K562 (cell line): Measurements from ENCODE around the gene IMPACT. TPM values are rescaled to one million over a fixed set of nuclear protein-coding genes. Genes with fewer than 3 reads are reported as not detected.
A peak's percentile ranks its signal among the peaks of the same experiment; 100 is the strongest.

ENCODE experiments used
- ATF4 ChIP-seq: fragments of 450-650 bp; formaldehyde crosslinking; IDR thresholded peaks from 2 replicates; pipeline ENCODE4 v1.4.0; 2022; ENCODE audit warnings: mild to moderate bottlenecking, moderate library complexity
- BRD4 ChIP-seq: fragments of 200-600 bp; sonication (generic); IDR thresholded peaks from 2 replicates; pipeline ENCODE4 v1.6.1; 2017; ENCODE audit warnings: inconsistent platforms
- CBX1 ChIP-seq: sonication (generic); IDR thresholded peaks from 2 replicates; pipeline ENCODE4 v1.6.1; 2016; ENCODE audit warnings: antibody characterized with exemption, low read depth, mild to moderate bottlenecking
- CCNT2 ChIP-seq: IDR thresholded peaks from 2 replicates; pipeline ENCODE4 v1.6.1; 2011; ENCODE audit warnings: borderline replicate concordance, low read depth, mild to moderate bottlenecking, moderate library complexity, mixed read lengths, low read length; ENCODE audit not compliant: insufficient read length; ENCODE audit errors: extremely low read depth
- ELF1 ChIP-seq: fragments of 200-800 bp; sonication (Bioruptor generic); IDR thresholded peaks from 2 replicates; pipeline ENCODE4 v1.6.1; 2016; ENCODE audit warnings: missing genetic modification characterization, missing compliant biosample characterization
- FIP1L1 ChIP-seq: fragments of 200-400 bp; formaldehyde crosslinking; IDR thresholded peaks from 2 replicates; pipeline ENCODE4 v1.6.1; 2018; ENCODE audit warnings: mild to moderate bottlenecking, low read depth, low read length; ENCODE audit not compliant: poor library complexity, severe bottlenecking
- FOXJ2 ChIP-seq: fragments of 200-800 bp; sonication (Bioruptor generic); IDR thresholded peaks from 2 replicates; pipeline ENCODE4 v1.6.1; 2016; ENCODE audit warnings: missing genetic modification characterization, missing compliant biosample characterization
- HIVEP1 ChIP-seq: fragments of 250-450 bp; sonication (Bioruptor Pico); IDR thresholded peaks from 2 replicates; pipeline ENCODE4 v1.4.0; 2020; ENCODE audit warnings: mild to moderate bottlenecking
- HMG20B ChIP-seq: fragments of 250-450 bp; sonication (Bioruptor Pico); IDR thresholded peaks from 2 replicates; pipeline ENCODE4 v1.5.0; 2021; ENCODE audit warnings: mild to moderate bottlenecking
- MECOM ChIP-seq: fragments of 250-450 bp; sonication (Bioruptor Pico); IDR thresholded peaks from 2 replicates; pipeline ENCODE4 v1.8.0; 2022; ENCODE audit warnings: inconsistent platforms
- NBN ChIP-seq: fragments of 450-650 bp; IDR thresholded peaks from 2 replicates; pipeline ENCODE4 v1.6.1; 2016; ENCODE audit warnings: low read depth, mild to moderate bottlenecking
- NCOA2 ChIP-seq, 2 experiments: fragments of 450-650 bp; IDR thresholded peaks; 2 replicates each; pipeline ENCODE4 v1.6.1; 2018; ENCODE audit warnings: mild to moderate bottlenecking in 2 of 2, moderate library complexity in 1 of 2; ENCODE audit not compliant: partially characterized antibody in 2 of 2
- PHF20 ChIP-seq: fragments of 450-650 bp; IDR thresholded peaks from 2 replicates; pipeline ENCODE4 v1.6.1; 2018; ENCODE audit not compliant: partially characterized antibody
- POLR2H ChIP-seq: IDR thresholded peaks from 2 replicates; pipeline ENCODE4 v1.6.1; 2016; ENCODE audit warnings: missing genetic modification characterization, low read depth, mild to moderate bottlenecking, control low read depth, missing compliant biosample characterization, moderate library complexity
- PTRF ChIP-seq: fragments of 450-650 bp; IDR thresholded peaks from 2 replicates; pipeline ENCODE4 v1.6.1; 2016; ENCODE audit warnings: mild to moderate bottlenecking, missing genetic modification characterization, missing compliant biosample characterization
- SMARCA5 ChIP-seq: fragments of 450-650 bp; IDR thresholded peaks from 2 replicates; pipeline ENCODE4 v1.6.1; 2016
- SRF ChIP-seq, 2 experiments: fragments of 250-450, 450-650 bp in 1 of 2; sonication (Bioruptor Pico) in 1 of 2; sonication (generic) in 1 of 2; formaldehyde crosslinking; IDR thresholded peaks; 2 replicates each; pipeline versions ENCODE4 v1.5.0 to v1.5.1; 2020 to 2022; ENCODE audit warnings: mild to moderate bottlenecking in 1 of 2, missing genetic modification reagents in 1 of 2
- TEAD1 ChIP-seq, 2 experiments: fragments of 450-650 bp in 1 of 2; sonication (generic) in 1 of 2; formaldehyde crosslinking; IDR thresholded peaks; 2 replicates each; pipeline versions ENCODE4 v1.4.0 to v1.8.0; 2020 to 2022; ENCODE audit warnings: mild to moderate bottlenecking in 2 of 2, missing genetic modification reagents in 1 of 2
- TFAP4 ChIP-seq: sonication (generic); formaldehyde crosslinking; IDR thresholded peaks from 2 replicates; pipeline ENCODE4 v1.8.0; 2022; ENCODE audit warnings: missing genetic modification reagents, mild to moderate bottlenecking, moderate library complexity, borderline replicate concordance
- ZKSCAN3 ChIP-seq: fragments of 250-450 bp; sonication (Bioruptor Pico); IDR thresholded peaks from 2 replicates; pipeline ENCODE4 v1.4.0; 2020
- ZNF175 ChIP-seq: fragments of 200-800 bp; sonication (Bioruptor generic); IDR thresholded peaks from 2 replicates; pipeline ENCODE4 v1.6.1; 2016; ENCODE audit warnings: low read depth, mild to moderate bottlenecking, missing genetic modification characterization, missing compliant biosample characterization
- ZNF408 ChIP-seq: fragments of 250-450 bp; sonication (Bioruptor Pico); IDR thresholded peaks from 2 replicates; pipeline ENCODE4 v1.4.0; 2020; ENCODE audit warnings: low read depth, mild to moderate bottlenecking, moderate library complexity
- ZNF584 ChIP-seq: fragments of 200-800 bp; sonication (Bioruptor generic); IDR thresholded peaks from 2 replicates; pipeline ENCODE4 v1.6.1; 2016; ENCODE audit warnings: low read depth, mild to moderate bottlenecking, missing genetic modification characterization, missing compliant biosample characterization
- ZNF699 ChIP-seq: fragments of 250-450 bp; sonication (Bioruptor Pico); IDR thresholded peaks from 2 replicates; pipeline ENCODE4 v1.8.0; 2021; ENCODE audit warnings: mild to moderate bottlenecking, moderate library complexity; ENCODE audit not compliant: insufficient replicate concordance
- polyA plus RNA-seq, 8 experiments: library from polyadenylated mRNA; depleted of rRNA in 4 of 8; stranded (reverse) in 5 of 8; unstranded in 3 of 8; fragments of >200 nt; fragmentation: Nextera tagmentation in 2 of 8; fragmentation: Illumina TruSeq in 1 of 8; extraction: Ambion mirVana in 2 of 8; extraction: Trizol in 1 of 8; gene quantifications; 2 replicates each; pipeline versions ENCODE4 v1.2.1 to v1.2.3, GENCODE V29; 2011 to 2014; ENCODE audit warnings: inconsistent platforms in 1 of 8, missing spikeins in 1 of 8
- total RNA-seq, 7 experiments: library from RNA; depleted of rRNA in 6 of 7; stranded (reverse); fragments of >200 nt in 6 of 7; fragmentation: Illumina TruSeq in 2 of 7; extraction: Trizol in 2 of 7; gene quantifications; 2 replicates each; pipeline versions ENCODE4 v1.2.1 to v1.2.3, GENCODE V29; 2011 to 2021; ENCODE audit warnings: low replicate concordance in 1 of 7
- TF ChIP-seq, protein P1 (sequence below): fragments of 250-450 bp; sonication (Bioruptor Pico); IDR thresholded peaks from 2 replicates; pipeline ENCODE4 v1.4.0; 2020; ENCODE audit warnings: borderline replicate concordance

The IMPACT gene
- total and polyA plus RNA-seq, 9 of the 15 experiments (the other 6 are each of a cell fraction or from before 2014, with no cell fraction given): 4.7 to 7.6 (median 5.8) TPM

GRCh38 chr18:24426398-24427294, at the start of gene IMPACT (continued):
- TF ChIP-seq ZNF408: 0 out of 2 replicates have a peak, but pooled peaks have one; percentile 49
- no peak for TF ChIP-seq SMARCA5
- peak; percentile 90 for TF ChIP-seq ZNF175
- peak; percentile 99 for TF ChIP-seq CBX1
- TF ChIP-seq PHF20: peak; percentile 93
- peak; percentile 68 for TF ChIP-seq ELF1
- peak; percentile 69 for TF ChIP-seq ATF4
- peak; percentile 82; the same call in 1 of the 2 replicates for TF ChIP-seq HIVEP1 (CRISPR knock-in tag)
- TF ChIP-seq FOXJ2 (tag): peak; percentile 87; the same call in 1 of the 2 replicates
- no peak for TF ChIP-seq HMG20B (CRISPR knock-in tag)
- TF ChIP-seq PTRF (tag): peak; percentile 24; the same call in 1 of the 2 replicates
- peak in 1 of 2 experiments; percentile 91; a peak in 2 of 4 replicates for TF ChIP-seq TEAD1 (CRISPR knock-in tag; IDR thresholded peaks at IDR 0.05)
- TF ChIP-seq ZNF584 (CRISPR knock-in tag): peak; percentile 86
- TF ChIP-seq FIP1L1: peak; percentile 57
- TF ChIP-seq SRF (CRISPR knock-in tag; IDR thresholded peaks at IDR 0.05): peak in 1 of 2 experiments; percentile 40; a peak in 1 of 4 replicates
- TF ChIP-seq NBN: no peak
- TF ChIP-seq NCOA2 (IDR thresholded peaks at IDR 0.05; ENCODE audit: partially characterized antibody in 2 of 2): no peak
- peak; percentile 80 for TF ChIP-seq MECOM (CRISPR knock-in tag)
- peak; percentile 77 for TF ChIP-seq CCNT2
- TF ChIP-seq ZNF699 (CRISPR knock-in tag): no peak
- peak; percentile 60 for TF ChIP-seq POLR2H (tag)
- TF ChIP-seq BRD4: peak; percentile 89
- TF ChIP-seq ZKSCAN3 (CRISPR knock-in tag): peak; percentile 32; the same call in 1 of the 2 replicates
- TF ChIP-seq, protein P1, sequence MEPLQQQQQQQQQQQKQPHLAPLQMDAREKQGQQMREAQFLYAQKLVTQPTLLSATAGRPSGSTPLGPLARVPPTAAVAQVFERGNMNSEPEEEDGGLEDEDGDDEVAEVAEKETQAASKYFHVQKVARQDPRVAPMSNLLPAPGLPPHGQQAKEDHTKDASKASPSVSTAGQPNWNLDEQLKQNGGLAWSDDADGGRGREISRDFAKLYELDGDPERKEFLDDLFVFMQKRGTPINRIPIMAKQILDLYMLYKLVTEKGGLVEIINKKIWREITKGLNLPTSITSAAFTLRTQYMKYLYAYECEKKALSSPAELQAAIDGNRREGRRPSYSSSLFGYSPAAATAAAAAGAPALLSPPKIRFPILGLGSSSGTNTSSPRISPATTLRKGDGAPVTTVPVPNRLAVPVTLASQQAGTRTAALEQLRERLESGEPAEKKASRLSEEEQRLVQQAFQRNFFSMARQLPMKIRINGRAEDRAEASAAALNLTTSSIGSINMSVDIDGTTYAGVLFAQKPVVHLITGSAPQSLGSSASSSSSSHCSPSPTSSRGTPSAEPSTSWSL: peak; percentile 41; the same call in 1 of the 2 replicates
- TF ChIP-seq TFAP4 (CRISPR knock-in tag): no peak; the same call in 1 of the 2 replicates
